Epithelial cell of esophagus (primary cell): ENCODE data around the gene DGCR2.
A peak's percentile ranks its signal among the peaks of the same experiment; 100 is the strongest.

Experiments
- DNase-seq: peaks from one replicate; pipeline ENCODE4 v3.0.0; 2010; ENCODE audit warnings: low read depth
- H3K4me3 ChIP-seq: 2 replicates; pipeline ENCODE4 v1.5.1; 2011; ENCODE audit warnings: mild to moderate bottlenecking, low read length, control low read depth
- TF ChIP-seq, protein P1 (sequence below): IDR thresholded peaks from 2 replicates; pipeline ENCODE4 v1.5.1; 2011; ENCODE audit warnings: low read depth, mild to moderate bottlenecking, low read length, control low read depth, inconsistent platforms; ENCODE audit not compliant: insufficient read depth; ENCODE audit errors: missing control alignments

Gene DGCR2

DNA sequence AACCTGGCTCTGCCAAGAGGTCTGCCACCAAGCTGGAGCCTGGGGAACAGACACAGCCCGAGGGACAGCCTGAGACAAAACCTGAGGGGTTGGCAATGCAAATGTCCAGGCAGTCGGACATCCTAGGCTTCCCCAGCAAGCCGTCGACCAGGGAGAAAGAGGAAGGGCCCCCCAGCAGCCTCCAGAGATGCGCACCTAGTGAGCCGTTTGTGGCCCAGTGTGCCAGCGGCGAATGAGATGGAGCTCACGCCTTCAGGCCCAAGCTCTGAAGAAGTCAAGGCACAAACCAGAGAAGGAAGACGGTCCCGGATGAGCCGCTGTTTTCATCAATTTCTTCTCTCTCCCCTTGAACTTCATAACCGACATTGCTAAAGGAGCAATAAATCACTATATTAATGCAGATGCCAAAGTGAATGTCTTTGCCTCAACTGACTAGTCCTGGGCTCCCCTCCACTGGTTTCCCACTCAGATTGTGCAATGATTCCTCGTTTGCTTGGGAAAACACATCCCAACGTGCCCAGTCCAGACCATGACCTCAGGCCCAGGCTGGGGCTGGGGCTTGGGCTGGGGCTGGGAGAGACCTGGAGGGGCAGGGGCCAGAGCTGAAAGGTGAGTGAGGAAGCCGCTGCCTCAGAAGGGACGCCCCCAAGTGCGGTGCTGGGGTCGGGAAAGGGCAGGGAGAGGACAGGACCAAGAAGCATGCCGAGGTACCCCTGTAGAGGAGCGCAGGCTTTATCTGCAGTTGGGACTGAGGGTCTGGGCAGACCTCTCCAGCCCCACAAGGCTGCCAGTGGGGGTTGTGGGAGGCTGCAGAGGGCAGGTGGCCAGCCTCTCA, 3.5 kb upstream of the DGCR2 start:
- no peak overlapping the region for H3K4me3 ChIP-seq
- DNase-seq: no peak
- TF ChIP-seq, protein P1, sequence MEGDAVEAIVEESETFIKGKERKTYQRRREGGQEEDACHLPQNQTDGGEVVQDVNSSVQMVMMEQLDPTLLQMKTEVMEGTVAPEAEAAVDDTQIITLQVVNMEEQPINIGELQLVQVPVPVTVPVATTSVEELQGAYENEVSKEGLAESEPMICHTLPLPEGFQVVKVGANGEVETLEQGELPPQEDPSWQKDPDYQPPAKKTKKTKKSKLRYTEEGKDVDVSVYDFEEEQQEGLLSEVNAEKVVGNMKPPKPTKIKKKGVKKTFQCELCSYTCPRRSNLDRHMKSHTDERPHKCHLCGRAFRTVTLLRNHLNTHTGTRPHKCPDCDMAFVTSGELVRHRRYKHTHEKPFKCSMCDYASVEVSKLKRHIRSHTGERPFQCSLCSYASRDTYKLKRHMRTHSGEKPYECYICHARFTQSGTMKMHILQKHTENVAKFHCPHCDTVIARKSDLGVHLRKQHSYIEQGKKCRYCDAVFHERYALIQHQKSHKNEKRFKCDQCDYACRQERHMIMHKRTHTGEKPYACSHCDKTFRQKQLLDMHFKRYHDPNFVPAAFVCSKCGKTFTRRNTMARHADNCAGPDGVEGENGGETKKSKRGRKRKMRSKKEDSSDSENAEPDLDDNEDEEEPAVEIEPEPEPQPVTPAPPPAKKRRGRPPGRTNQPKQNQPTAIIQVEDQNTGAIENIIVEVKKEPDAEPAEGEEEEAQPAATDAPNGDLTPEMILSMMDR: no peak

DNA sequence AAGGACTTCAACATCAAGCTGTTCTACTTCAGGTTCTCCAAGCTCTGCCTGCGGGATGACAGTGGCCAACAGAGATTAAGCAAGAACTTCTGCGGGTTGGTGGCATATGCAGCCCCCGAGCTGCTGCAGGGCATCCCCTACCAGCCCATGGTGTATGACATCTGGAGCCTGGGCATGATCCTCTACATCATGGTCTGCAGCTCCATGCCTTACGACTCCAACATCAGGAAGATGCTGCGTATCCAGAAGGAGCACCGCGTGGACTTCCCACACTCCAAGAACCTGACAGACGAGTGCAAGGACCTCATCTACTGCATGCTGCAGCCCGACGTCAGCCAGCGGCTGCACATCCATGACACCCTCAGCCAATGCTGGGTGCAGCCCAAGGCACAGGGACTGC, 2.8 kb upstream of the DGCR2 start:
- no peak for DNase-seq
- TF ChIP-seq, protein P1: no peak
- H3K4me3 ChIP-seq: no peak overlapping the region

DNA sequence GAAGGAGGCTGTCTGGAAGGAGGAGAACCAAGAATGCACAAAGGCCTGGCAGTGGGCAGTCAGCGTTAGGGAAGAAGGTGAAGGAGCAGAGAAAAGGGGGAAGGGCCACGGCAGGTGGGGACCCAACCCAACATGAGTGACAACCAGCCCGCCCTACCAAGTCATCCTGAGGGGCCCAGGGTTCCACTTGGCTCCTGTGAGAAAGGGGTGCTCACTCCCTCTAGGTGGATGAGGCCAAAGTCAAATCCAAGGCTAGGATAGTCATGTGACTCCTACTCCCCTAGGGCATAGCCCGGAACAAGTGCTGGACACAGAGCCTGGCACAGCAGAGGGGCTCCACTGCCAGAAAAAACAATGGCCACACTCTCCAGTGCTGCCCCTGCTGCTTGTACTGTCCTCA, 2.2 kb upstream of the DGCR2 start:
- TF ChIP-seq, protein P1: no peak
- no peak for DNase-seq
- H3K4me3 ChIP-seq: no peak overlapping the region

DNA sequence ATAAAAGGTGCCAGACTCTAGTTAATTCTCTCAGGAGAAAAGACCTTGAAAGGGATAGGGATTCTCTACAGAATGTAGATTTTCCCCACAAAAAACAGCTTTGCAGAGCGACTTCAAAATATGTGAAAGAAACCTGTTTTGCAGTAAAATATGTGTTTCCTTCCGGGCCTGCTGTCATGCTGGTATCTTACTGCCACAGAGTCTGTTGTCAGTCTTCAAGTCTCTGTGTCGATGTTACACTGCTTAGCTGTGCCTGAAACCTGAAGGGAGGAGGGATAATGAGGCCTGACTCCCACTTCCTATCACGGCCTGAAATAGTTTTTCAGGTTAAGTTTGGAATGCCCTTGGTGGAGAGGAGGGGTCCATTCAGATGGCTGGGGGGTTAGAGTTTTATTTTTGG, 1.7 kb upstream of the DGCR2 start:
- TF ChIP-seq, protein P1: no peak

DNA sequence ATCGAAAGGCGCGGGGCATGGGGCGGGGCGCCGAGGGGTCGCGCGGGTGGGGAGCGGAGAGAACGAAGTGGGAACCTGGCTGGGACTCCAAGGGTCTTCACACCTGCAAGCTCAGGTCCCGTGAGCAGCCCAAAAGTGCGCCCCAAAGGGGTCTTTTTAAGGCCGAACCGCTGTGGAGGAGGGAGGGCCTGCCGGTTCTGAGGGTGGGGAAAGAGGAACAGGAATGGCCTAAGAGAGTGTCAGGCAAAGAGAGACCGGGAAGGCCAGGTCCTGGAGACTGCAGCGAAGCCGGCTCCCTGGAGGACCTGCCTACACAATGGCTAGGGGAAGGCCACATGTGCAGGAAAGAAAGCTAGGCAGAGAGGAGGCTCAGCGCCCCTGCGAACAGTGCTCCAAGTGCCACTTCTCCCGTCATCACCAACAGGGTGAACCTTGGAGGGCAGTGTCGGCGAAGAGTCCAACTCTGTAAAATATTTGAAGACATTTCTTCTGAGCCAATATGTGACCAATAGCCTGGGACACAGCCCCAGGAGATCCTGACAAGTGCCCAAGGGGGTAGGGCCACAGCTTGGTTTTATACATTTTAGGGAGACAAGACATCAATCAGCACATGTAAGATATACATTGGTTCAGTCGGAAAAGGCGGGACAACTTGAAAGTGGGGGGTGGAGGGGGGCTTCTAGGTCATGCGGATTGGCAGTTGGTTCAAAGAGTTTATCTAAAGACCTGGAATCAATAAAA, 710 bp upstream of the DGCR2 start:
- DNase-seq: no peak
- H3K4me3 ChIP-seq: peak overlapping the region; percentile 43
- TF ChIP-seq, protein P1: no peak

More for the DNA sequence above, 1.7 kb upstream of the DGCR2 start:
- no peak for DNase-seq
- no peak overlapping the region for H3K4me3 ChIP-seq

DNA sequence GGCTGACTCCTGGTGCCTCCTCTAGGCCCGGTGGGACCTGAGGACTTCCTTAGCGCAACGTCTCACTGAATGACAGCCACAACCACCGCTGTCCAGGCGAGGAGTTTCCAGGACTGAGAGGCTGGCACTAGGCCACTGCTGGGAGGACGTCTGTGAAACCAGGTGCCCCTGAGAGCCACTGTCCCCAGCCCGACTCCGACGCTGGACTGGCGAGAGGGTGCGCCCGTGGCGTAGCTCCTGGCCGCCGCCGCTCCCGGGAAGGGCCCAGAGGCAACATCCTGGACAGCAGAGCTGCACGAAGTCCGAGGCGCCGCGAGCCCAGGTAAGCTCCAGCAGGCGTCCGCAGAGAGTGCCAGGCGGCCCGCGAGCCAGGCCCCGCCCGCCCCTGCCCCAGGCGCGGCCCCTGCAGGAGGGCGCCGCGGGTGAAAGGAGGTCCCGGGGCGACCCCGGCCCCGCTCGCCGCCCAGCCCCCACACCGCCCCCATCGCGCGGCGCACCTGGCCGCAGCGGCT, 525 bp downstream of the DGCR2 start:
- peak; percentile 49 for DNase-seq
- TF ChIP-seq, protein P1: no peak
- H3K4me3 ChIP-seq: peak overlapping the region; percentile 86
